Esophagus squamous epithelium (tissue), 4 donors: ENCODE measurements around the gene AP3B1.

Experiments used
- CTCF ChIP-seq, 6 experiments: fragments of 450-650 bp in 4 of 6; fragments of 200-600 bp in 2 of 6; sonication (generic) in 2 of 6; IDR thresholded peaks; one replicate each; pipeline ENCODE4 v1.5.1; 2016 to 2019; ENCODE audit warnings: antibody characterized with exemption in 6 of 6, mild to moderate bottlenecking in 4 of 6, moderate library complexity in 4 of 6
- POLR2A ChIP-seq, 4 donors: fragments of 450-650 bp; IDR thresholded peaks; one replicate each; pipeline ENCODE4 v1.6.1; 2017; ENCODE audit warnings: antibody characterized with exemption in 4 of 4, mild to moderate bottlenecking in 4 of 4, moderate library complexity in 3 of 4

GRCh38 chr5:78204241-78204640 is 90.3 kb downstream of the AP3B1 start:
- TF ChIP-seq CTCF (IDR thresholded peaks at IDR 0.05) (no peak), POLR2A (IDR thresholded peaks at IDR 0.05) (no peak)
